Measurements from ENCODE around the gene GRIN2C.
"Not testable (repeated sequence)": the region's sequence is repeated elsewhere in the genome, so short reads cannot be mapped to it uniquely, and the experiment has no call there.

Gene GRIN2C

DNA sequence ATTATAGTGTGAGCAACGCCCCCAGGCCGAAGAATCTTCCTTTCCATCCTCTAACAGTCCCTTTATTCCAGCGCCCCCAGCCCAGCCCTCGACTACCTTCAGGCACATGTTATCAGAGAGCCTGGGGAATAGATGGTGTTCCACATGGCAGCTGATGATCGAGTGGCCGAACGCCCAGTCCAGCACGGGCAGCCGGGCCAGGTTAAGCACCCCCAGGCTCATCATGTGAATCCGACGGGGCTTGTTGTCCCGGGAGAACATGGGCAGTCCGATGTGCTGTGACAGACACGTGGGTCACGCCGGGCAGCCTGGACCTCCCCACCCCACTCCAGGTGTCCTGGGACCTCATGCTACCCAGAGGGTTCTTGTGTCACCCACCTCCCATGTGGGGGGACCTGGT is 19.6 kb upstream of the GRIN2C start:
- no peak for DNase-seq (ENCODE audit: low read depth)

DNA sequence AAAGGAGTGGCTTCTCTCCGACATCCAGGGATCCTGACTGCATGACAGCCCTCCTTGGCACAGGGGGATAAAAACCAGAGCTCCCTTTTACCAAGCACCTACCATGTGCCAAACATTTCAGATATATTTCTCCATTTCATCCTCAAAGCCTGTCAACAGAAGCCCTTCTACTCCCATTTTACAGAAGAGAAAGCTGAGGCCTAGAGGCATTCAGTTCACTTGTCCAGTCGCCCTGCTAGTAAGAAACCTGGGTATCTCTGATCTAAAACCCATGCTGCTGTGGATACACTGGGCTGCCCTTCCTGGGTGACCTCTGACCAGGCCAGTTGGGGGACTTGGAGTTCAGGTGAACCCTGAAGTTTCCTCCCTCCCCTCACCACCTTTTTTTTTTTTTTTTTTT is 19.0 kb upstream of the GRIN2C start:
- DNase-seq (ENCODE audit: low read depth) = no peak

DNA sequence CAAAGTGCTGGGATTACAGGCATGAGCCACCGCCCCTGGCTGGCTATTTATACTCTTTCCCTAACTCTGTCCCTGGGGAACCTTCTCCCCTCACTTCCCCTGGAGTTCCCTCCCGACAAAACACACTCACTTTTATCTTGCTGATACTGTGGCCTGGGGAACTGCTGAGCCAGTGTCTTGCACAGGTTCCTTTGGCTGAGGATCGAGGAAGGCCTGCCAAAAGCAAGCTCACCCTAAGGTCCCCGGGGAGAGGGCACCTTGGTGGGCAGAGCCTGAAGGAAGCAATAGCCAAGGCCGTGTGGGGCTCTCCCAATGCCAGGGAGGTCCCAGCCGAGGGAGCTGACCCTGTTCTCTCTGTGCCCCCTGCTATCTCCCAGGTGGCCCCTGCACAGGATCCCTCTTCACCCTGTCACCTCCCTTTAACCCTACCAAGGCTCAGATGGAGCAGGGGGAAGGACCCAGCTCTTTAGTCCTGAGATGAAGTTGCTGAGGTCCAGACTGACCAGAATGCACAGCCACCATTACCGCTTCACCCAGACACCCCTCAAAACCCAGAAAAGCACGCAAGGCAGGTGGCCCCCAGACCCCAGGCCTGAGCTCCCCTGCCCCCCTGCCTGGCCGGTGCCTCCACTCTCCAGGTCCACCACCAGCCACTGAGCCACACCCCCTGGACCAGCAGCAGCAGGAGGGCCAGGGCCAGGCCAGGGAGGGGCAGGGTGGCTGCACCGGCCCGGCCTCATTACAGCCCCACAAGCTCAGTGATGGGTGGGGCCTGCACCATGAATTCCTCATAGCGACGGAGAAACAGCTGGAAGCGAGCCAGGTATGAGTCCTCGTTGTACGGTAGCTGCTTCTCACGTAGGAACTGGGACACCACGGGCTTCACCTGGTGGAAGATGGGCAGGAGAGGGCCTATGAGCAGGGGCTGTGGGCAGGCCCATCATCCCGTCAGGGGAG is 18.2 kb upstream of the GRIN2C start:
- DNase-seq (ENCODE audit: low read depth) = no peak

DNA sequence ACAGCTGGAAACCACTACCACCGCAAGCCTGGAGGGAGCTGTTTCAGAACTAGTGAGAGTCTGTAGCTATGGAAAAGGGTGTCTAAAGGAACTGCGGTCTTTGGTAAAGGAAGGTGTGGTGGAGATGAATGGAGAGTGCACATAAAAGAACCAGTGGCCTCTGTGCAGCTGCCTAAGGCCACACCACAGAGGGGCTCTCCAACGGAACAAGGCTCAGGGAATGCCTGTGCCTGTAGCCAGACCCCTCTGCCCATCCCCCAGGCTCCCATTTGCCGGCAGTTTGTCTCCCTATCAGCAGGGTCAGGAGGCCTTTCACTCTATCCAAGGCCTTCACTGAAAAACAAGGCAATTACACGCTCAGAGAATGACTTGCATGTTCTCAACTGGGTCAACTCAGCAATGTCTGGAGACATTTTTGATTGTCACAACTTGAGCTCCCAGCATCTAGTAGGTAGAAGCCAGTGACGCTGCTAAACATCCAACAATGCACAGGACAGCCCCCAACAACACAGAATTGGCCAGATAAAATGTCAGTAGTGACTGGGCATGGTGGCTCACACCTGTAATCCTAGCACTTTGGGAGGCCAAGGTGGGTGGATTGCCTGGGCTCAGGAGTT is 16.4 kb upstream of the GRIN2C start:
- DNase-seq (ENCODE audit: low read depth) = no peak

DNA sequence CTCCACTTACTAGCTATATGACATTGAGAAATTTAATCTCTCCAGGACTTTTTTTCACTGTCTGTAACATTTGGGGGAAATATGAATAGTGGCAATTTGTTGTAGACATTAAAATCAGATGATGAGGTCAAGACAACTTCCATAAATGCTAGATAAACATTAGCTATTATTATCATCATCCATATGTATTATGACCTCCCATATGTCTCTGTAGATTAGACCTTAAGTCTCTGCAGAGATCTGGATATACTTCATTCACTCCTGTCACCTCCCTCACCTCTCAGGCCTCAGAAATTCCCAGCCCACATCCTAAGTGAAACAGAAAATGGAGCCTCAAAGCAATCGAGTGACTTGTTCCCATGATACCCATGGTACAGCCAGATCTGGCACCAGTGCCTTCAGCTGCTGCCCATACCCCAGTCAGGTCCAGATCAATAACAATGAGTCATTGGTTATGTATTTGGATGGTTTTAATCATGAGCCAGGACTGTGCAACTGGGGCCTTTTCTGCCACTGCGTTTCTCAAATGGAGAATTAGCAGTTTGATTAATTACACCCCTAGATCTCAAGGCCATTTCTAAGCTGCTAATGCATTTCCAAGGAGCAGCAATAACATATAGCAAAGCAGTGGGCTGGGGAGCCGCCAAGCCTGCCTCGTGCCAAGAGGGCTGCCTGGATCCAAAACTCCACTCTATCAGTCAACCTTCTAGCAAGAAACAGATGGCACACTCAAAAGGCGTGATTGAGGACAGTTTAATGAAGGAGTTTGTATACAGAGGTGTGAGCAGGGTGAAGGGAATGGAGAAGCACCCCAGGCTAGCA is 15.7 kb upstream of the GRIN2C start:
- DNase-seq (ENCODE audit: low read depth) = no peak

DNA sequence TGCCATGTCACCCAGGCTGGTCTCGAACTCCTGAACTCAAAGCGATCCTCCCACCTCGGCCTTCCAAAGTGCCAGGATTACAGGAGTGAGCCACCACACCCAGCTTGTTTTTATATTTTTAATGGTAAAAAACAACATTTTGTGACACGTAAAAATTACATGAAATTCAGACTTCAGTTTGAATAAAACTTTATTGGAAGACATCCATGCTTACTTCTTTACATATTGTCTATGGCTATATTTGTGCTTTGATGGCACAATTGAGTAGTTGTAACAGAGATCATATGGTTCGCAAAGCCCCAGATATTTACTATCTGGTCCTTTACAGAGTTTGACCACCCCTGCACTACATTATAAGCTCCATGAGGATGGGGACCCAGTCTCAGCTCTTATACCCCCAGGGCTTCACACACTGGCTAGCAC is 14.9 kb upstream of the GRIN2C start:
- no peak for DNase-seq (ENCODE audit: low read depth)

DNA sequence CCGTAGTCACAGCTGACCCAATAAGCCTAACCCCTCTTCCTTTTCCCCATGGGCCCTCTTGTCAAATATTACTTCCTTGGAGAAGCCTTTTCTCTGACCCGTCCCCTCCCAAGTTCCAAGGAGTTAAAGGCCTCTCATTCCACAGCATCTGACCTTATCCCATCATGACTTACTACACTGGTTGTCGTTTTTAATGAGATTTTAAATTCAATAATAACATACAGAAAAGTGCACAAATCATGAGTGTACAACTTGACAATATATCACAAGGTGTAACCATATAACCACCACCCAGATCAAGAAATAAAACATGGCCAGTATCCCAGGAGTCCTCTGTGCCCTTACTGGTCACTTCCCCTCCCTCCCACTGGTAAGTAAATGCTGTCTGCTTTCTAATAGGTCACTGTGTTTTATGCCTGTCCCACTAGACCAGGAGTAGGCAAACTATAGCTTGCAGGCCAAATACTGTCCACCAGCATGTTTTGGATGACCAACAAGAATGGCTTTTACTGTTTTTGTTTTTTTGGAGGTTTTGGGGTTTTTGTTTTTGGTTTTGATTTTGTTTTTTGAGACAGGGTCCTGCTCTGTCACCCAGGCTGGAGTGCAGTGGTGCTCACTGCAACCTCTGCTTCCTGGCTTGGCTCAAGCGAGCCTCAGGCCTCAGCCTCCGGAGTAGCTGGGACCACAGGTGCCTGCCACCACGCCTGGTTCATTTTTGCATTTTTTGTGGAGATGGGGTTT is 14.4 kb upstream of the GRIN2C start:
- DNase-seq (ENCODE audit: low read depth) = no peak

DNA sequence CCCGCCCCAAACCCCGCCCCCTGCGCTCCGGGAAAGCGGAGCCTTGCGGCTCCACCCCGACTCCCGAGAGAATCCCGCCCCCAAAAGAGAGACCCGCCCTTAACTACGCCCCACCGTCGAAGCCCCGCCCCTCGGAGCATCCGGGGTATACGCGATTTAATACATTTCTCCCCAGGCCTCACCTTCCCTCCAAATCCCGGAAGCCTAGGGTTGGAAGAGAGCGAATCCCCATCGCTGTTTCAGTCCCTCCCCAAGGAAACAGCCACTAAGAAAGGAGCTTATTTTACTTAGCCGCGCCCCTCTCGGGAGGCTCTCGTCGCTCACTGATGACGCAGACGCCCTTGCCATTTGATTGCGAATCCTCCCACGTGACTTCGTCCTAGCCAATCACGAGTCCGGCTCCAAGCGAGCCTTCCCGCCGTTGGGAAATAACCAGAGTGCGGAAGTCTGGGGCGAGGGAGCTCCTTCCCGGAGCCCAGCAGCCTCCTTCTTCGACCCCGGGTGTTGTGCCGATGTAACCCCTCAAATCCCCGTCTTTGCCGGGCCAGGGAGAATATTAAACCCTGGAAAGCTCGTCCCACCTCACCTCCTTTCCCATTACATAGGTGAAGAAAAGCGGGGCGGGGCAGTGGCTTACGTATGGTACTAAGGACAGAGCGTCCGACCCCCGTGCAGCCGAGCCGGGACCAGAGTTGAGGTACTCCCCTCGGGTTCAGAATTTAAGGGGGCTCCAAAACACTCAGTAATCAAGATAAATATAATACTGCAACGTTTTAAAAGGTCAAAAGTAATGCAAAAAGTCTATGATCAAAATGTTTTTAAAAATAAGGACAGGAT is 13.6 kb upstream of the GRIN2C start:
- peak; percentile 96 for DNase-seq (ENCODE audit: low read depth)

DNA sequence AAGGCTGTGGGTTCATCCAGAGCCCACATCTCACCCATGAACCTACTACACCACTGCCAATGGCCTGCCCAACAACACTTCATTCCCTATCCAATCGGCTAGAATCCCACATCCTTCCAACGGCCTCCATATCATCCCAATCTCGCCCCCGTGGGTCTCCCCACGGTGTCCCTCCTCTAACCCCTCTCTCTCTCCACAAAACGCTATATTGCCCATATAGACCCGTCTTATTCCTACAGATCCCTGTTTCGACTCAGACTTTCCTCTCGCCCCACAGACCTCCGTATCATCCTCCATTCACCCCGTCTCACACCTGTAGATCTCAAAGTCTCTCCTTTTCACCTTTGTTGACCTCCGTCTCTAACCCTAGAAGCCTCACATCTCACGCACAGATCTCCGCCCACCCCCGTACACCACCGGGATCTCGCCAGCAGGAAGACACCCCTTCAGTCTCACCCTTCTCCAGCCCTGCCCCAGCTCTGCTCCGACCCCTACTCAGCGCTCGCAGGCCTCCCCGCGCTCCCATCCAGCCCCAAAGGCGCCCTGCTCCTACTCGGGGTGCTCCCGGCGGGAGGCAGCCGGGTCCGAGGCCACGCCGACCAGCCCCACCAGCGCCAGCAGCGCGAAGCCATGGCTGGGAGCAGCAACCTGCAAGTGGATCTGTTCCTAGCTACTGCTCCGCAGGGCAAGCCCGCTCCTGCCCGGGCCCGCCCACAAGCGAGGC is 12.8 kb upstream of the GRIN2C start, which contains the start of gene FDXR:
FDXR (minus strand) TSS at position 682 of the 724 bp plus-strand sequence; CDS start at position 632, 50 bp downstream.
- DNase-seq (ENCODE audit: low read depth) = no peak

DNA sequence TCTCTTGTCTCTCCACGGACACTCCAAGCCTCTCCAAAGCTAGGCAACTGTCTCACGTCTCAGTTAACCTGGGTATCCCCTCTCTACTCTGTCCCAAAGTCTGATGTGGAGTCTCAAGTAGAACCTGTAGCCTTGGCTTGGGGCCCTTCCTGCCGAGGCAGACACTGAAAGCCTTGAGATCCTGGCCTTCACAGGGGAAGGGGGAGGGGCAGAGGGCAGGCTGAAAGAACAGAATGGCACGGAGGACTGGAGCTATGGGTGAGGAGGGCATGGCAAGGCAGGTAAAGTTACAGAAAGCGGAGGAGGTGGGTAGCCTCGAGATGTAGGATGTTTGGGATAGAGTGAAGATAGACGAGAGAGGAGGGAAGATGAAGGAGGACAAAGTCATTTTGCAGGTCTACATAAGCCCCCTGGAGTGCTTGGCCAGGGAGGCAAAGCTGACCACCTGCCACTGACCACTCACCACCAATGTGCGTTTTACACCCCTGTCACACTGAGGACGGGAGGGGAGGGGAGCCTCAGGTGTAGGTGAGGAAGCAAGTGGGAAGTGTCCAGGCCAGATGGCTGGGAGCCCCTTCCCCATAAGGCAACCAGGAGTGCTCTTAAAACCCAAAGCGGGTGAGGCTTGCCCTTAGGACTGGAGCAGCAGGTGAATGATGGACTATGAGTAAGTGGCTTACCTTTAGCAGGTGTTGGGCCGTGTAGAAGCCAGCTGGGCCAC is 11.8 kb upstream of the GRIN2C start:
- no peak for DNase-seq (ENCODE audit: low read depth)

DNA sequence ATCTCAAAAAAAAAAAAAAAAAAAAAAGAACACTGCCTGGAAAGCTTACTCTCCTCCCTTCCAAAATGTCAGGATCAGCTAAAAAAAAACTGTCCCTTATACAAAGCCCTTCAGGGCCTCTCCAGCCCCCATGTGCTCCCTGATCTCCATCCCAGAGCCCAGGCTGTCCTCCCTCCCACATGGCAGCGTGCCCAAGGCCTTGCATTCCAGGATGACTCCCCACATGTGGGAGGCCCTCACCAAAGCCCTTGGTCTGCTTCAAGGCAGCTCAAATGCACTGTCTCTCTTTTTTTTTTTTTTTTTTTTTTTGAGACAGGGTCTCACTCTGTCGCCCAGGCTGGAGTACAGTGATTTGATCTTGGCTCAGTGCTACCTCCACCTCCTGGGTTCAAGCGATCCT is 10.8 kb upstream of the GRIN2C start:
- no peak for DNase-seq (ENCODE audit: low read depth)

DNA sequence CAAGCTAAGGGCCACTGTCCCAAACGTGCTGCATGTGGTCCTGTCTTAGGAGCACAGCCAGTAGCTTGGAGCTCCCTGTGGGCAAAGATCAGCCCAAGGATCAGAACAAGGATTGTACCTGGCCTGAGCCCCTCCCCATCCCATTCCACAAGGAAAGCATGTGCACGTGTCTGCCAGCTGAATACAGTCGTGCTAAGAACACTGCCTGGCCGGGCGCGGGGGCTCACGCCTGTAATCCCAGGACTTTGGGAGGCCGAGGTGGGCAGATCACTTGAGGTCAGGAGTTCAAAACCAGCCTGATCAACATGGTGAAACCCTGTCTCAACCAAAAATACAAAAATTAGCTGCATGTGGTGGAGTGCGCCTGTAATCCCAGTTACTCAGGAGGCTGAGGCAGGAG is 10.3 kb upstream of the GRIN2C start:
- not testable (repeated sequence) for DNase-seq (ENCODE audit: low read depth)

DNA sequence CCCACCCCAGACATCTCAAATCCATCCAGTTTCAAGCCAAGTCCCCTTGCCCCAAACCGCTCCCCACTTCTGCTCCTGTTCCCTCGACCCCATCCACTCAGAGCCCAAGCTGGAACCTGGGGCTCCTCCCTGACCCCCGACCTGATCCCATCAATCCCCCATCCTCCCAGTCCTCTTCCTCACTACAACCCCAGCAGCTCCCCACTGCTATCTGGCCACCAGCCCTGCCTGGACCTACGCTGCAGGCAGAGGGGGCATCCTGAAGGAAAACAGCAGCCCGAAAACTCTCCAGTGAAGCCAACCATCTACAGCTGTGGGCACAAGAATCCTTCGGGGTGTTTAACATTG is 9.2 kb upstream of the GRIN2C start:
- no peak for DNase-seq (ENCODE audit: low read depth)

DNA sequence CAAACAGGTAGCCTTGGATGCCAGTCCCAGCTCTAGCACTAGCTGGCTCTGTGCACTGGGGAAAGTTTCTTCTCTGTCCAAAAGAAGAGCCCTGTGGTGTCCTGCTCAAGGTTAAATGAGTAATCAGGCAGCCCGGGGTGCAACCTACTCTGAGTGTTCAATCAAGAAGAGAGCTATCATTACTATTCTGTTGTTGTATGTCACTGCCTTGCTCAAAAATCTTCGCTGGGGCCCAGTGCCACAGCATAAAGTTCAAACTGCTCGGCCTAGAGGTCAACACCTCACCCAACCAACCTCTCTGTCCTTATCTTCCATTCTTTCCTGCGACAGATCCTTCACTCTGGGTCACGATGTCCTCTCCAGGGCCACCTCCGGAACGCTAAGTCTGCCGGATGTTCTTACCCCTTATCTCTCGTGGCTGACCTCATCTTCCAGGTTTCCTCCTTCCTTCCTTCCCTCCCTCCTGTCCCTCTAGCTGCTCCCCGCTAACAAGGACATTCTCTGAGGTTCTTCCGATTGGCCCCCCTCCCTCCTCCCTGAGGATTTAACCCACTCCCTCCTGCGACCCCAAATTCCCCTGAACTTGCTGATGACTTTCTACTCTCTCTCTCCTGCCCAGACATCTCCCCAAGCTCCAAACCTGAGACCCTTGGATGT is 8.7 kb upstream of the GRIN2C start:
- no peak for DNase-seq (ENCODE audit: low read depth)

DNA sequence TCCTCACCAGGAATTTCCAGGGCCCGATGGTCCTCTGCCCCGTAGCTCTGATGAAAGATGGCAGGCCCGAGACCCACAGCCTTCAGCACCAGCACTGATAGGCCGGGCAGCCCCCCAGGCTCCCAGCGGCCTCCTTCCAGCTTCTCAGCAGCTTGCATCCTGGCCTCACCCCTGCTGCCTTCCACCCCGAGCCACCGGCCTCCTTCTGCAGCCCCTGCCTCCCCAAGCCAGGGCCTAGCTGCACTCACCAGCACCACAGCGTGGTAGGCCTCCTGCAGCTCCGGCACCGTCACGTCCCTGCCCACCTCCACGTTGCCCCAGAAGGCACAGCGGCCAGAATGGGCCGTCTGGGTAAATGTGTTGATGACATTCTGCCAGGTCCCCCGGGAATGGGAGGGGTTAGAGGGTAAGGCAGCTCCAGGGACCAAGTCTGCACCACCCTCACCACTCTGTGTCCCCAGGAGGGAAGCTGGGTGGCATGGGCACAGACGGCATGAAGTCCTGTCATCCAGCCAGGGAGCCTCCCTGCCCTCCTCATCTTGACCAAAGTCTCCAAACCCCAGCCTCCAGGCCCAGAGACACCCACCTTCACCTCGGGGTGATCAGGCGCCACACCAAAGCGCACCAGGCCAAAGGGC is 6.6 kb upstream of the GRIN2C start:
- DNase-seq (ENCODE audit: low read depth) = no peak

DNA sequence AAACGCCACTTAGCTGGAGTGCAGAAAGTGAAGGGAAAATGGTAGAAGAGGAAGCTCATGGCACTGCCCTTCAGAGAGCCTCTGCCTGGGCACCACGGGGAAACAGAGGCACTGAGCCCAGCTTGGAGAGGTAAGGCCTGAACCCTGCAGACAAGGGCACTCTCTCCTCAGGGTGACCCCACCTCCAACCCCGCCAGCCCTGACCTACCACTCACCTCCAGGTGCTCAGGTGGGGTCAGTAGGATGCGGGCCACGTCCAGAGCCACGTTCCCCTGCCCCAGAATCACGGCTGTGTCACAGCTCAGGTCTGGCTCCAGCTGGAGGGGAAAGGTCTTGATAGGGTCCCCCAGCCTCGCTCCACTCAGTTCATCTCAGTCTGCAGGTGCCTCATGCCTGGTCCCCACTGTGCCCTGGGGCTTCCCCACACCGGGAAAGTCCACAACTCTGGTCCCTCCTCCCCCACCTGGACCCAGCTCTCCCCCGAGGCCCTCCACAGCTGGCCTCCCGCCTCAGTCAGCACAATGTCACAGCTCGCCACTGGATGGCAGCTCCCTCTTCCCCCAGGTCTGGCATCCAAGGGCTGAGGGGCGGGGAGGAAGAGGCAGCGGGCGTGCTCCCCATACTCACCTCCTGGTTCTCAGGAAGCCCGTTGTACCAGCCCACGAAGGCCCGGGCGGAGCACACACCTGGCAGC is 6.0 kb upstream of the GRIN2C start:
- DNase-seq (ENCODE audit: low read depth) = no peak

DNA sequence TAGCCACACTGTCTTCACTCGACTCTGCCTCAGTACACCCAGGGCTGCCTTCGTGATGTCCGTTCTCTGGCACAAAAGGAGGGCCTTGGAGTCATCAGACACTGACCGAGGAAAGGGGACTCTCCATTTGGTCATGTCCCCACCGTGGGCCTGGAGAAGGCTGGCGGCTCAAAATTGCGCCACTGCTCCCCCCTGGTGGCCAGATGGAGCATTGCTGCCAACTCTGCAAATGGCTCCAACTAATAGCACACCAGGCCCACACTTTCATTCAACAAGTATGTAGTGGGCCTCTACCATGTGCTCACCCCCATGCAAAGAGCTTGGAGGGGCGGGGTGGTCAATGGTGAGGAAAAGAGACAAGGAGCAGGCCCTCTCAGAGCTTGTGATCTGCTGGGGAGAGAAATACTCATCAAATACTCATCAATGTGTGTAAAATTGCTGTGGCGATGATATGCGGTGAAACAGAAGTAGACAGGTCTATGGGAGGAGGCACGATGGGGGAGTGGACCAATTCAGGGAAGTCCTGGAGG is 5.2 kb upstream of the GRIN2C start:
- peak; percentile 51 for DNase-seq (ENCODE audit: low read depth)

Data from activated T-helper 1 cell treated with Interleukin-2 at 50 U/mL for 16 hours (primary cell).